GM12892 (cell line): Measurements from ENCODE around the gene THEM4.
"Not testable (repeated sequence)": the region's sequence is repeated elsewhere in the genome, so short reads cannot be mapped to it uniquely, and the experiment has no call there.

ENCODE experiments used
- DNase-seq: peaks from one replicate; pipeline ENCODE4 v3.0.0; 2011; ENCODE audit not compliant: insufficient read length
- FAIRE-seq: peaks from 2 replicates; lab custom pipeline; 2011; peaks lifted over from hg19 to GRCh38; lab: Jason Lieb, UNC
- POLR2A ChIP-seq: IDR thresholded peaks from 2 replicates; pipeline ENCODE4 v1.6.1; 2011; ENCODE audit warnings: low read depth, low read length, control low read depth
- POLR2AphosphoS5 ChIP-seq: IDR thresholded peaks from 2 replicates; pipeline ENCODE4 v1.6.1; 2011; ENCODE audit warnings: low read depth, low read length, control low read depth
- TAF1 ChIP-seq: IDR thresholded peaks from 2 replicates; pipeline ENCODE4 v1.6.1; 2011; ENCODE audit warnings: low read depth, mild to moderate bottlenecking, control low read depth, low read length, borderline replicate concordance

THEM4 gene

GRCh38 chr1:151858886-151859665 is 50.2 kb downstream of the THEM4 start:
- no peak for TF ChIP-seq TAF1
- no peak for TF ChIP-seq POLR2A
- TF ChIP-seq POLR2AphosphoS5: no peak
- no peak for FAIRE-seq
- DNase-seq: no peak

GRCh38 chr1:151858030-151858746 is 51.1 kb downstream of the THEM4 start:
- TF ChIP-seq POLR2A (no peak), TAF1 (no peak), POLR2AphosphoS5 (no peak)
- DNase-seq: no peak
- no peak for FAIRE-seq

- no peak for TF ChIP-seq TAF1
- no peak for TF ChIP-seq POLR2AphosphoS5
- no peak for TF ChIP-seq POLR2A
- DNase-seq: no peak
- no peak for FAIRE-seq
These were observed 53.4 kb downstream of the THEM4 start for GRCh38 chr1:151855933-151856332.

GRCh38 chr1:151855516-151855915 is 53.8 kb downstream of the THEM4 start:
- FAIRE-seq, DNase-seq: not testable (repeated sequence)

- FAIRE-seq: no peak
- TF ChIP-seq TAF1 (no peak), POLR2A (no peak), POLR2AphosphoS5 (no peak)
- DNase-seq: no peak
These were observed 54.7 kb downstream of the THEM4 start for GRCh38 chr1:151854658-151855057.

GRCh38 chr1:151853411-151853943 is 55.8 kb downstream of the THEM4 start, which contains the start of gene THEM5:
TSS of gene THEM5 (minus strand) at chr1:151853712. CDS start at chr1:151853565, 147 bp downstream.
- DNase-seq (no peak), FAIRE-seq (no peak)
- TF ChIP-seq POLR2A (no peak), TAF1 (no peak), POLR2AphosphoS5 (no peak)

GRCh38 chr1:151852733-151853132 is 56.6 kb downstream of the THEM4 start:
- no peak for FAIRE-seq
- no peak for DNase-seq
- TF ChIP-seq POLR2A: no peak
- no peak for TF ChIP-seq TAF1
- no peak for TF ChIP-seq POLR2AphosphoS5

- FAIRE-seq (no peak), DNase-seq (no peak)
- TF ChIP-seq POLR2AphosphoS5: no peak
- no peak for TF ChIP-seq POLR2A
- no peak for TF ChIP-seq TAF1
These were observed 57.4 kb downstream of the THEM4 start for GRCh38 chr1:151851886-151852285.

GRCh38 chr1:151849871-151850270 is 59.4 kb downstream of the THEM4 start:
- no peak for FAIRE-seq

GRCh38 chr1:151849126-151849525 is 60.2 kb downstream of the THEM4 start:
- no peak for DNase-seq
- TF ChIP-seq TAF1 (no peak), POLR2A (no peak), POLR2AphosphoS5 (no peak)
- FAIRE-seq: no peak

More at GRCh38 chr1:151849871-151850270, 59.4 kb downstream of the THEM4 start:
- no peak for TF ChIP-seq POLR2A
- no peak for TF ChIP-seq TAF1
- no peak for TF ChIP-seq POLR2AphosphoS5
- no peak for DNase-seq

- DNase-seq (no peak), FAIRE-seq (no peak)
- TF ChIP-seq TAF1 (no peak), POLR2AphosphoS5 (no peak), POLR2A (no peak)
These were observed 61.3 kb downstream of the THEM4 start for GRCh38 chr1:151847867-151848596.
